ENCODE measurements around the gene TARS1.

TARS1 gene

GRCh38 chr5:33441241-33442177 is 744 bp downstream of the TARS1 start:
- no peak for DNase-seq

- no peak for DNase-seq
These were observed 3.8 kb downstream of the TARS1 start for GRCh38 chr5:33444542-33444941.

GRCh38 chr5:33445798-33446197 is 5.0 kb downstream of the TARS1 start:
- no peak for DNase-seq

GRCh38 chr5:33448118-33448517 is 7.4 kb downstream of the TARS1 start:
- no peak for DNase-seq

- DNase-seq = no peak
These were observed 16.4 kb downstream of the TARS1 start for GRCh38 chr5:33457126-33457525.

GRCh38 chr5:33457817-33458216 is 17.1 kb downstream of the TARS1 start:
- no peak for DNase-seq

- no peak for DNase-seq
These were observed 19.4 kb downstream of the TARS1 start for GRCh38 chr5:33460210-33460609.

- DNase-seq = no peak
These were observed 21.7 kb downstream of the TARS1 start for GRCh38 chr5:33462456-33462855.

GRCh38 chr5:33465120-33465519 is 24.4 kb downstream of the TARS1 start:
- DNase-seq = no peak

- no peak for DNase-seq
These were observed 28.1 kb downstream of the TARS1 start for GRCh38 chr5:33468775-33469435.

GRCh38 chr5:33470544-33470943 is 29.8 kb downstream of the TARS1 start:
- DNase-seq = no peak

GRCh38 chr5:33472805-33473409 is 32.1 kb downstream of the TARS1 start:
- no peak for DNase-seq

- no peak for DNase-seq
These were observed 33.2 kb downstream of the TARS1 start for GRCh38 chr5:33474004-33474403.

GRCh38 chr5:33474931-33475499 is 34.2 kb downstream of the TARS1 start:
- no peak for DNase-seq

- no peak for DNase-seq
These were observed 34.9 kb downstream of the TARS1 start for GRCh38 chr5:33475706-33476105.

GRCh38 chr5:33476992-33477391 is 36.2 kb downstream of the TARS1 start:
- no peak for DNase-seq

GRCh38 chr5:33477816-33478215 is 37.1 kb downstream of the TARS1 start:
- no peak for DNase-seq

- no peak for DNase-seq
These were observed 38.5 kb downstream of the TARS1 start for GRCh38 chr5:33479311-33479710.

GRCh38 chr5:33480876-33481275 is 40.1 kb downstream of the TARS1 start:
- DNase-seq = no peak

- DNase-seq = no peak
These were observed 41.6 kb downstream of the TARS1 start for GRCh38 chr5:33482335-33482734.

- no peak for DNase-seq
These were observed 46.5 kb downstream of the TARS1 start for GRCh38 chr5:33487236-33487635.

GRCh38 chr5:33488558-33489355 is 48.0 kb downstream of the TARS1 start:
- no peak for DNase-seq

Measured in activated CD4-positive, alpha-beta T cell treated with anti-CD3 and anti-CD28 coated beads for 1 hour (primary cell).